Measurements from ENCODE around the gene ARHGDIA. TPM values are rescaled to one million over a fixed set of nuclear protein-coding genes. Genes with fewer than 3 reads are reported as not detected.
"Not testable (repeated sequence)": the region's sequence is repeated elsewhere in the genome, so short reads cannot be mapped to it uniquely, and the experiment has no call there.

Gene ARHGDIA
- 100 to 1,000 TPM; 282 to 475 (median 350) TPM for total RNA-seq

- peak in 1 of 3 donors; percentile 95 for DNase-seq
- Histone ChIP-seq H3K9me3 (no peaks in the 10 kb centered on the region), H3K4me1 (peaks cover 12 to 55% (median 20%) of the 10 kb centered on the region in 4 donors), H3K36me3 (peaks cover 0 to 20% (median 0%) of the 10 kb centered on the region in 3 donors), H3K4me3 (peak within 1 kb of the TSS; percentile 89 to 97 (median 92)), H3K27me3 (no peaks in the 10 kb centered on the region), H3K27ac (peak within 1 kb of the TSS; percentile 98 to 100 (median 99))
- no peak for TF ChIP-seq POLR2A (IDR thresholded peaks at IDR 0.05)
Observed at GRCh38 chr17:81870981-81871386, at the start of gene ARHGDIA. TSS of gene ARHGDIA (minus strand) at chr17:81871337. CDS start at chr17:81869930, 1,407 bp downstream.

- H3K4me1 ChIP-seq, result peaks cover 6 to 62% (median 11%) of the 10 kb centered on the region in 4 donors
- H3K36me3 ChIP-seq, result peaks cover 0 to 43% (median 5%) of the 10 kb centered on the region in 3 donors
- DNase-seq, result peak in 2 of 3 donors; percentile 83 to 87
- H3K27ac ChIP-seq, result peak overlapping the region in 3 of 4 donors; percentile 83 to 97 (median 85)
- no peaks in the 10 kb centered on the region for H3K27me3 ChIP-seq
- H3K9me3 ChIP-seq, result no peaks in the 10 kb centered on the region
- no peak for TF ChIP-seq CTCF (IDR thresholded peaks at IDR 0.05)
- TF ChIP-seq POLR2A (IDR thresholded peaks at IDR 0.05), result peak; percentile 69 to 78
- peak overlapping the region in 2 of 4 donors; percentile 81 to 99 for H3K4me3 ChIP-seq
Observed at GRCh38 chr17:81918832-81919545, 47.9 kb upstream of the ARHGDIA start.

- Histone ChIP-seq H3K4me3 (peak overlapping the region; percentile 81 to 99 (median 92)), H3K36me3 (peaks cover 0 to 49% (median 5%) of the 10 kb centered on the region in 3 donors), H3K4me1 (peaks cover 3 to 55% (median 10%) of the 10 kb centered on the region in 4 donors), H3K27ac (peak overlapping the region; percentile 83 to 97 (median 84))
- DNase-seq, H3K9me3 ChIP-seq, H3K27me3 ChIP-seq: not testable (repeated sequence)
Observed at GRCh38 chr17:81918333-81918669, 47.2 kb upstream of the ARHGDIA start.

- Histone ChIP-seq H3K27ac (peak within 1 kb of the TSS; percentile 83 to 97 (median 84)), H3K27me3 (no peaks in the 10 kb centered on the region), H3K9me3 (no peaks in the 10 kb centered on the region), H3K36me3 (peaks cover 0 to 52% (median 5%) of the 10 kb centered on the region in 3 donors), H3K4me3 (peak within 1 kb of the TSS; percentile 81 to 99 (median 92)), H3K4me1 (peaks cover 3 to 50% (median 9%) of the 10 kb centered on the region in 4 donors)
- DNase-seq, result peak; percentile 69 to 94 (median 88)
- TF ChIP-seq POLR2A (IDR thresholded peaks at IDR 0.05) (peak; percentile 83 to 84), CTCF (IDR thresholded peaks at IDR 0.05) (peak in 1 of 6 experiments; percentile 13)
Observed at GRCh38 chr17:81917565-81918332, 46.6 kb upstream of the ARHGDIA start, which contains the start of gene SIRT7. TSS of gene SIRT7 (minus strand) at chr17:81918176. CDS start at chr17:81918131, 45 bp downstream.

- Histone ChIP-seq H3K36me3 (peaks cover 0 to 53% (median 5%) of the 10 kb centered on the region in 3 donors), H3K4me1 (peaks cover 6 to 40% (median 8%) of the 10 kb centered on the region in 4 donors)
Observed at GRCh38 chr17:81916234-81917001, 45.3 kb upstream of the ARHGDIA start.

More at GRCh38 chr17:81916234-81917001, 45.3 kb upstream of the ARHGDIA start:
- Histone ChIP-seq H3K27ac (peak overlapping the region in 3 of 4 donors; percentile 42 to 97 (median 83)), H3K4me3 (peak overlapping the region in 3 of 4 donors; percentile 81 to 99 (median 97)), H3K27me3 (no peaks in the 10 kb centered on the region), H3K9me3 (no peaks in the 10 kb centered on the region)
- peak in 2 of 3 donors; percentile 71 to 81 for DNase-seq
- TF ChIP-seq CTCF (IDR thresholded peaks at IDR 0.05) (no peak), POLR2A (IDR thresholded peaks at IDR 0.05) (peak; percentile 80 to 85)

All from Peyer's patch (tissue), 4 donors.